ENCODE measurements around the gene NPBWR2. TPM values are rescaled to one million over a fixed set of nuclear protein-coding genes. Genes with fewer than 3 reads are reported as not detected.

NPBWR2 gene
- total RNA-seq, 4 donors from 2014 or later = not detected

- TF ChIP-seq POLR2A (IDR thresholded peaks at IDR 0.05) (no peak), CTCF (IDR thresholded peaks at IDR 0.05) (no peak)
- Histone ChIP-seq H3K4me3 (no peak overlapping the region), H3K27ac (no peak overlapping the region), H3K9me3 (no peaks in the 10 kb centered on the region), H3K36me3 (peaks cover 0 to 56% of the 10 kb centered on the region in 2 donors), H3K27me3 (no peaks in the 10 kb centered on the region), H3K4me1 (peaks cover 0 to 19% (median 14%) of the 10 kb centered on the region in 3 donors)
- ATAC-seq = no peak
- WGBS, 2 donors (ENCODE audit: low coverage in 1 of 2) = no CpG with 5 or more reads among the region's 28 CpGs
Observed at GRCh38 chr20:64074184-64074789, 33.1 kb downstream of the NPBWR2 start.

GRCh38 chr20:64073476-64074183, 33.7 kb downstream of the NPBWR2 start:
- no peaks in the 10 kb centered on the region for H3K9me3 ChIP-seq
- no peak for ATAC-seq
- H3K27me3 ChIP-seq = no peaks in the 10 kb centered on the region
- H3K36me3 ChIP-seq = peaks cover 0 to 56% of the 10 kb centered on the region in 2 donors
- H3K27ac ChIP-seq = no peak overlapping the region
- H3K4me1 ChIP-seq = peaks cover 0 to 12% (median 8%) of the 10 kb centered on the region in 3 donors
- H3K4me3 ChIP-seq = no peak overlapping the region
- no peak for TF ChIP-seq POLR2A (IDR thresholded peaks at IDR 0.05)
- no peak for TF ChIP-seq CTCF (IDR thresholded peaks at IDR 0.05)
- TF ChIP-seq EP300 (IDR thresholded peaks at IDR 0.05) = no peak
- TF ChIP-seq POLR2AphosphoS5 (IDR thresholded peaks at IDR 0.05) = no peak
- WGBS, 2 donors (ENCODE audit: low coverage in 1 of 2) = 80% methylated on average over 1 of the region's 37 CpGs; no CpG with 5 or more reads in 1 of the 2 donors

GRCh38 chr20:64072498-64073063, 34.8 kb downstream of the NPBWR2 start:
- Histone ChIP-seq H3K36me3 (peaks cover 0 to 61% of the 10 kb centered on the region in 2 donors), H3K27ac (no peak overlapping the region), H3K4me3 (no peak overlapping the region), H3K4me1 (peaks cover 0 to 6% (median 0%) of the 10 kb centered on the region in 3 donors), H3K27me3 (no peaks in the 10 kb centered on the region), H3K9me3 (no peaks in the 10 kb centered on the region)
- ATAC-seq = no peak
- no CpG with 5 or more reads among the region's 14 CpGs for WGBS, 2 donors (ENCODE audit: low coverage in 1 of 2)
- TF ChIP-seq POLR2A (IDR thresholded peaks at IDR 0.05) = no peak
- no peak for TF ChIP-seq POLR2AphosphoS5 (IDR thresholded peaks at IDR 0.05)
- TF ChIP-seq CTCF (IDR thresholded peaks at IDR 0.05) = no peak
- no peak for TF ChIP-seq EP300 (IDR thresholded peaks at IDR 0.05)

GRCh38 chr20:64071341-64072332, 35.7 kb downstream of the NPBWR2 start:
- Histone ChIP-seq H3K4me3 (no peak overlapping the region), H3K4me1 (peaks cover 0 to 6% (median 0%) of the 10 kb centered on the region in 3 donors), H3K36me3 (peaks cover 0 to 61% of the 10 kb centered on the region in 2 donors), H3K27me3 (no peaks in the 10 kb centered on the region), H3K27ac (no peak overlapping the region), H3K9me3 (no peaks in the 10 kb centered on the region)
- whole genome bisulfite sequencing, 2 donors (ENCODE audit: low coverage in 1 of 2) = 78 to 80% methylated on average over 10 to 15 of the region's 30 CpGs
- TF ChIP-seq CTCF (IDR thresholded peaks at IDR 0.05) (no peak), POLR2A (IDR thresholded peaks at IDR 0.05) (no peak), EP300 (IDR thresholded peaks at IDR 0.05) (no peak), POLR2AphosphoS5 (IDR thresholded peaks at IDR 0.05) (no peak)
- ATAC-seq = no peak
